IPS DF 6.9 (cell line): ENCODE measurements around the gene BTN2A1.

Experiments used
- DNase-seq: peaks from one replicate; pipeline ENCODE4 v3.0.0-alpha.2; 2013; ENCODE audit warnings: low read depth, low spot score
- H3K27ac ChIP-seq: one replicate; pipeline ENCODE4 v1.5.1; 2013; ENCODE audit warnings: low read length, control low read depth
- H3K27me3 ChIP-seq: 2 replicates; pipeline ENCODE4 v1.6.1; 2013; ENCODE audit warnings: mild to moderate bottlenecking, low read length; ENCODE audit not compliant: control insufficient read depth, insufficient read depth
- H3K36me3 ChIP-seq: 2 replicates; pipeline ENCODE4 v1.6.1; 2013; ENCODE audit warnings: low read length; ENCODE audit not compliant: control insufficient read depth, insufficient read depth
- H3K4me1 ChIP-seq: 2 replicates; pipeline ENCODE4 v1.6.1; 2013; ENCODE audit warnings: low read length; ENCODE audit not compliant: control insufficient read depth, insufficient read depth
- H3K4me3 ChIP-seq: 2 replicates; pipeline ENCODE4 v1.5.1; 2013; ENCODE audit warnings: mild to moderate bottlenecking, low read length
- H3K9me3 ChIP-seq: 2 replicates; pipeline ENCODE4 v1.6.1; 2013; ENCODE audit warnings: low read length, inconsistent platforms; ENCODE audit not compliant: control insufficient read depth, insufficient read depth
- WGBS: extraction: QIAGEN DNeasy Blood & Tissue Kit; methylation state at CpG from one replicate; pipeline ENCODE4 v1.1.7; 2013; ENCODE audit warnings: mixed read lengths, missing lambda C conversion rate; ENCODE audit not compliant: insufficient read length, insufficient coverage; 5-methylcytosine and 5-hydroxymethylcytosine counted together

Gene BTN2A1

GRCh38 chr6:26478100-26478984 lies 20.6 kb downstream of the BTN2A1 start:
- Histone ChIP-seq H3K4me3 (no peak overlapping the region), H3K27me3 (no peaks in the 10 kb centered on the region), H3K27ac (no peak overlapping the region), H3K4me1 (peaks cover 3% of the 10 kb centered on the region; the same call in 1 of the 2 replicates), H3K9me3 (no peaks in the 10 kb centered on the region), H3K36me3 (no peaks in the 10 kb centered on the region)
- no CpG with 5 or more reads among the region's 2 CpGs for WGBS
- DNase-seq, result no peak

- H3K27ac ChIP-seq, result no peak overlapping the region
- peaks cover 3% of the 10 kb centered on the region; the same call in 1 of the 2 replicates for H3K4me1 ChIP-seq
- H3K9me3 ChIP-seq, result no peaks in the 10 kb centered on the region
- no peak overlapping the region for H3K4me3 ChIP-seq
- WGBS, result no CpG with 5 or more reads among the region's 3 CpGs
- H3K27me3 ChIP-seq, result no peaks in the 10 kb centered on the region
- DNase-seq, result no peak
- no peaks in the 10 kb centered on the region for H3K36me3 ChIP-seq
Measured at GRCh38 chr6:26478985-26479278, 21.2 kb downstream of the BTN2A1 start.

- no peaks in the 10 kb centered on the region for H3K4me1 ChIP-seq
- WGBS, result no CpG with 5 or more reads among the region's 4 CpGs
- no peak overlapping the region for H3K4me3 ChIP-seq
- H3K36me3 ChIP-seq, result no peaks in the 10 kb centered on the region
- no peak overlapping the region for H3K27ac ChIP-seq
- H3K27me3 ChIP-seq, result no peaks in the 10 kb centered on the region
- H3K9me3 ChIP-seq, result no peaks in the 10 kb centered on the region
- DNase-seq, result no peak
Measured at GRCh38 chr6:26482338-26482737, 24.6 kb downstream of the BTN2A1 start.

- Histone ChIP-seq H3K27me3 (no peaks in the 10 kb centered on the region), H3K4me3 (no peak overlapping the region), H3K36me3 (no peaks in the 10 kb centered on the region), H3K9me3 (no peaks in the 10 kb centered on the region), H3K4me1 (no peaks in the 10 kb centered on the region), H3K27ac (no peak overlapping the region)
- no CpG with 5 or more reads among the region's 3 CpGs for WGBS
- no peak for DNase-seq
Measured at GRCh38 chr6:26483727-26484126, 26.0 kb downstream of the BTN2A1 start.

GRCh38 chr6:26484161-26484560 lies 26.4 kb downstream of the BTN2A1 start:
- Histone ChIP-seq H3K36me3 (no peaks in the 10 kb centered on the region), H3K27ac (no peak overlapping the region), H3K4me3 (no peak overlapping the region), H3K4me1 (no peaks in the 10 kb centered on the region), H3K27me3 (no peaks in the 10 kb centered on the region), H3K9me3 (no peaks in the 10 kb centered on the region)
- WGBS, result no CpG with 5 or more reads among the region's 2 CpGs
- DNase-seq, result no peak

- H3K4me1 ChIP-seq, result no peaks in the 10 kb centered on the region
- H3K27ac ChIP-seq, result no peak overlapping the region
- H3K4me3 ChIP-seq, result no peak overlapping the region
- no peaks in the 10 kb centered on the region for H3K36me3 ChIP-seq
- DNase-seq, result no peak
- whole genome bisulfite sequencing, result no CpG with 5 or more reads among the region's 6 CpGs
- H3K9me3 ChIP-seq, result no peaks in the 10 kb centered on the region
- no peaks in the 10 kb centered on the region for H3K27me3 ChIP-seq
Measured at GRCh38 chr6:26485112-26485780, 27.5 kb downstream of the BTN2A1 start.

GRCh38 chr6:26486358-26486757 lies 28.6 kb downstream of the BTN2A1 start:
- no peaks in the 10 kb centered on the region for H3K4me1 ChIP-seq
- no peak for DNase-seq
- no peaks in the 10 kb centered on the region for H3K9me3 ChIP-seq
- no peaks in the 10 kb centered on the region for H3K36me3 ChIP-seq
- no CpG with 5 or more reads among the region's 5 CpGs for WGBS
- no peak overlapping the region for H3K4me3 ChIP-seq
- no peak overlapping the region for H3K27ac ChIP-seq
- H3K27me3 ChIP-seq, result no peaks in the 10 kb centered on the region

GRCh38 chr6:26487466-26487865 lies 29.7 kb downstream of the BTN2A1 start:
- 100% methylated on average over 1 of the region's 1 CpG for WGBS
- no peak for DNase-seq

GRCh38 chr6:26489996-26490964 lies 32.5 kb downstream of the BTN2A1 start:
- no CpG with 5 or more reads among the region's 8 CpGs for WGBS
- H3K9me3 ChIP-seq, result no peaks in the 10 kb centered on the region
- H3K36me3 ChIP-seq, result no peaks in the 10 kb centered on the region
- H3K4me3 ChIP-seq, result no peak overlapping the region
- no peaks in the 10 kb centered on the region for H3K27me3 ChIP-seq
- H3K27ac ChIP-seq, result no peak overlapping the region
- no peak for DNase-seq
- H3K4me1 ChIP-seq, result no peaks in the 10 kb centered on the region

More at GRCh38 chr6:26487466-26487865, 29.7 kb downstream of the BTN2A1 start:
- no peak overlapping the region for H3K27ac ChIP-seq
- no peaks in the 10 kb centered on the region for H3K36me3 ChIP-seq
- H3K9me3 ChIP-seq, result no peaks in the 10 kb centered on the region
- no peaks in the 10 kb centered on the region for H3K27me3 ChIP-seq
- no peaks in the 10 kb centered on the region for H3K4me1 ChIP-seq
- no peak overlapping the region for H3K4me3 ChIP-seq

- Histone ChIP-seq H3K4me1 (no peaks in the 10 kb centered on the region), H3K36me3 (no peaks in the 10 kb centered on the region), H3K9me3 (no peaks in the 10 kb centered on the region), H3K4me3 (no peak overlapping the region), H3K27ac (no peak overlapping the region), H3K27me3 (no peaks in the 10 kb centered on the region)
- DNase-seq, result no peak
- no CpG with 5 or more reads among the region's 5 CpGs for WGBS
Measured at GRCh38 chr6:26491604-26492003, 33.8 kb downstream of the BTN2A1 start.
